Erythroblast (primary cell): ENCODE results near the gene UNC80.

ENCODE experiments used
- DNase-seq, 2 experiments: peaks; one replicate each; lab custom pipeline; 2025; lab: John Stamatoyannopoulos, UW
- GATA1 ChIP-seq: IDR thresholded peaks from 2 replicates; pipeline ENCODE4 v1.6.1; 2011; ENCODE audit warnings: low read depth, mild to moderate bottlenecking, control low read depth, low read length, moderate library complexity
- POLR2A ChIP-seq: IDR thresholded peaks from 2 replicates; pipeline ENCODE4 v1.6.1; 2011; ENCODE audit warnings: mild to moderate bottlenecking, low read length

UNC80 gene

DNA sequence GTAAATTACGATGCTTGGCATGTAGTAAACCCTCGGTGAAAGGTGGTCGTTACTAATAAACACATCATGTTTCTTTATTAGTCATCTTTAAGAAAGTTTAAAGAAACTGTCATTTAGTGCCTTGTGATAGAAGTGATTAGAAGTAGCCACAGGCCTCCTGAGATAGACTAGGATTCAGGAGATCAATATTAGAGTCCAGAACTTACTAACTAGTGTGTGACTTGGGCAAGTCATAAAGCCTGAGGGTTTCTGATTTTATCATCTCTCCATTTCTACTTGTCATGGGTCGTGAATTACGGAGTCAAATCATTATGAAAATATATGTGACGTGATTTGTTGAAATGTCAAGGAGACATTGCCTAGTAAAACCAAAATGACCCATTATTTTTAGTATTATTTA is 237.5 kb downstream of the UNC80 start:
- DNase-seq = no peak
- TF ChIP-seq GATA1 (no peak), POLR2A (no peak)

DNA sequence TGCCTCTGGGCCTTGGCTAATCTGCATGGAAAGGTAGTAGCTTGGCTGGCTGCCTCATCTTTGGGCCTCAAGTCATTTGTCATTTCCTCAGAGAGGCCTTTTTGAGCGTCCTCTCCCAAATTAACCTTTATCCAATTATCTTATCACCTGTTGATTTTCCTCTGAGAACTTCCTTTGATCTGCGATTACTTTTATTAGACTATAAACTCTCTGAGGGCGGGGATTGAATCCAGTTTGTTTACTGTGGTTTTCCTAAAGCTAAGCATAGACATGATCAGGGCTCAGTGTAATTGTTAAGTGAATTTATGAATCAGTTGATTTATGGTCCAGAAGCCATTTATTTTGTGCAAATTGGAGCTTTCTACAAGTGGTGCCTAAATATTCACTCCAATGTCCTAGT is 238.3 kb downstream of the UNC80 start:
- TF ChIP-seq POLR2A = no peak
- no peak for TF ChIP-seq GATA1
- DNase-seq = no peak

DNA sequence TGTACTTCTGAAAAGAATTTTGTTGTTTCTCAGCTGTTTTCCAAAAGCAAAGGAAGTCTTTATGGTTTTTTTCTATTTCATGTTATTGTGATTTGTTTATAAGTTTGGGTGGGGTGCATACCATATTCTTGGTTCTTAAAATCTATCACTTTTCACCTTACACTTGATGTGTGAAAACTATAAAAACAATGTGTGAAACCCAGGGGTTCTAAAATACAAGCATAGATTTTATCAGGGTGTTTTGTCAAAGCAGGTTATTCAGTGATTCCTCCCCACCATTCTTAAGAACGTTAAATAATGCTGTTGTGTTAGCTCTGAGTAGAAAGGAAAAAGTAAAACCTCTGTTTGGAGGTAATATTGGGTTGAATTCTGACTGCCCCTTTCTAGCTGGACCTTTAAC is 248.5 kb downstream of the UNC80 start:
- no peak for DNase-seq
- TF ChIP-seq GATA1 (no peak), POLR2A (no peak)

DNA sequence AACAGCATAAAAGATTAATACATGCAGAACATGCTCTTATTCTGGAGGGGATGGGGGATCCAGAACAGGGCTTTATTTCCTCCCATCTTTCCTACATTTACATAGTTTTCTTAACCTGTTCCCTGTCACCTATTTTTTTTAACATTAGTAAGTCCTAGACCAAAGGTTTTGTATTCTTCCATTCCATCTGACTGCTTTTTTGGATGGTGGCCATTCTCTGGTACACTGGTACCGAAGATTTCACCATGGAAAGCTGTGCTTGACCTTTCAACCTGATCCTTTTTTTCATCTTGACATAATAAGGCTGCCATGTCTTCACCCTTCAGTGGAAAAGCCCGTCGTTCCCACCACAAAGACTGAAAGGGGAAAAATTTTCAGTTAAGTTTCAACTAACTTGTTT is 251.2 kb downstream of the UNC80 start:
- TF ChIP-seq GATA1 (no peak), POLR2A (no peak)
- no peak for DNase-seq

DNA sequence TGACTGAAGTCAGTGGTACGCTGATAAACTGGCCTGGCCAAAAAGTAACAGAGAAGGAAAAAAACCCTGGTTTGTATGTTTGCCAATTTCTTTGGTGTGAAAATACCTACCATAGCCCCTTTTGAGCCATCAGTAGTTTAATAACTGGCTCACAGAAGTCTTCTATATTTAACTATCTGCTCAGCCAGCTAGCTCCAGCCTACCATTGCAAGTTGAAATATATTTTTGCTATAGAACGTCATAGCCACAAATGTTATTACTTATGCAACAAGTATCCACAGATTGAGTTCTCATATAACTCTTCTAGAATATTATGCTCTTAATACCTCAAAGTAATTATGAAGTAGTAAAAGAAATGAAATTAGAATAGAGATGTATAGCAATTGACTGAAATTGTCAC is 256.0 kb downstream of the UNC80 start:
- no peak for DNase-seq
- no peak for TF ChIP-seq GATA1
- TF ChIP-seq POLR2A = no peak

DNA sequence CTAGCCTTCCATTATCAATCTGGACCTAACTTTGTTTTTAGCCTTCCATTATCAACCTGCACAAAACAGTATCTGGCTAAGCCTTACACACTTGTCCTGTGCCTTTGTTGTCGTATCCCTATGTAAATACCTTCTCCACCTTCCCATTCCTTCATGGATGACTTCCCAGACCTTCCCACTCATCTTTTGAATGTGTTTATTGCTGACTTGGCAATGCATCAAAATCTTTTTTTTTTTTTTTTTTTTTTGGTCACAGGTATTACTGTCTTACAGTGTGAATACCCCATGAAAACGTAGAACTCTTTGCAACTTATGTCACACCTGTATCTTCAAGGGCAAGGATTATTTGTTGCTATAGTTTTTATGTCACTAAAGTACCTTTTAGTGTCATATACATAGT is 256.5 kb downstream of the UNC80 start:
- no peak for DNase-seq
- no peak for TF ChIP-seq GATA1
- TF ChIP-seq POLR2A = no peak

DNA sequence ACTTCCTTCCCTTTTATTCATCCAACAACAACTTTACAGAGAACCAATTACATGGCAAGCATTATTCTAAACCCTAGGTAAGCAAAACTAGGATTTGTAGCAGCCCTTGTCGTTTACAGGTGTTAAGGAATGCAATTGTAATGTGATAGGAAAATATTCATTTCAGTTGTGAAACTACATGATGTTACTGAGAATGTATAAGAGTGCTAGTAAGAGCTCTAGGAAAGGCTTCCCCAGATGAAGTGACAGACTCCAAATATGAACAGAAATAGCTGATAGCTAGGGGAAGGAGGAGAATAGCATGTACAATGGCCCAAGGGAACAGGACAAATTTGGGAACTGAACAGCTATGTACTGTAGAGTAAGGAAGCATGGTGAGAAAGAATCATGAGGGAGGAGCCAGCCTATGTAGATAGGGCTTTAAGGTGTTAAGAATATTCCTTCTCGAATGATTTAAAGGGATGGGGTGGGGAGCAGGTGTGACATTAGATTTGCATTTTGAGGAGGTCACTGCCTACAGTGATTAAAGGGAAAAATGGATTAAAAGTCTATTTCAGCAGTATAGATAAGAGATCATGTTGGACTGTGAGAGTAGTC is 262.6 kb downstream of the UNC80 start:
- TF ChIP-seq GATA1 (no peak), POLR2A (no peak)
- no peak for DNase-seq

DNA sequence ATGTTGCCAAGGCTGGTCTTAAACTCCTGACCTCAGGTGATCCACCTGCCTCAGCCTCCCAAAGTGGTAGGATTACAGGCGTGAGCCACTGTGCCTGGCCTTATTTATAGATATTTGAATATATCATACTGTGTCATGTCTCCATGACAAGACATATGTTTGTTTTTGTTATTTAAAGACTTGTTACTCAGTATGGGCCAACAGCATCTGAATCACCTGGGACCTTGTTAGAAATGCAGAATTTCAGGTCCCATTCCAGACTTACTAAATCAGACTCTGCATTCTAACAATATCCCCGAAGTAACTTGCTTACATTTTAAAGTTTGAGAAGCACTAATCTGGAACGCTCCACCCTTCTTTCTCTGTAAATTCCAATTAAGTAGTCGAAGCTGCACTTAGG is 264.0 kb downstream of the UNC80 start:
- TF ChIP-seq POLR2A = no peak
- TF ChIP-seq GATA1 = no peak
- DNase-seq = no peak

DNA sequence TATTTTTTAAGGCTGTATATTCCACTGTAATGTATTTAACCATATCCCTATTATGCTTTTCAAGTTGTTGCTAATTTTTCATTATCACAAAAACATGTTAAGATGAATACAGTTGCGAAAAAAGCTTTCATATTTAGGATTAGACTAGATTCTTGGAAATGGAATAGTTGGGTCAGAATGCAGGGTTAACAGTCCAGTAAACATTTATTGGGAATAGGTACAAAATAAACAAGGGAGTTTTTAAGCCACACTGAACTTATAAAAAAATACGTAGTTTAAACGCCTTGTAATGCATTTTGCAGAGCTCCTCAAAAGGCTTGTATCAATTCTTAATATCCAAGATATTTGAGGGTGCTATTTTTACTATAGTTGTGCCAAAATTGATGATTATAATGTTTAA is 266.4 kb downstream of the UNC80 start:
- TF ChIP-seq GATA1 (no peak), POLR2A (no peak)
- DNase-seq = no peak

DNA sequence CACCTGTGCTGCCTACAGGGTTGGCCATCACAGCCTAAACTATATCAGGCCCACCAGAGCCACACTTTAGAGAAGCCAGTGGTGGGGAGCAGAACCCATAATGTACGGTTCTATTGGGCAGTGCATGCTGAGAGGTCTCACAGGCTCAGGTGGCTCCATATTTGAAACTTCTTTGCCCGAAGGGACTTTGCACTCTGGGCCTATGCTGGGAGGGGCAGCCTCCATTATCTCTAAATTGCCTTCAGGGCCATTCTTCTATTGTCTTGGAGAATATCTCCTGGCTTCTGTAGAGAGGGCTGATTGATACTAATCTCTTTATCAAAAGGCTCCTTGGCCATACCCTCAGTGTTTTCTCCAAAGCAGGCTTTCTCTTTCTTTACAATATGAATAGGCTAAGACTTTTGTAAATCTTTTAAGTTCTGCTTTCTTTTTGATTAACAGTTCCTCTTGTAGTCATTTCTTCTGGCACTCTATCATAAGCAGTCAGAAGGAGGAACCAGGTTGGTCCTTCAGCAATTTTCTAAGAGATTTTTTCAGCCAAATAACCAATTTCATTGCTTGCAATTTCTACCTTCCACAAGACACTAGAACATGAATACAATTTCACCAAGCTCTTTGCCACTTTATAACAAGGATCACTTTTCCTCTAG is 275.3 kb downstream of the UNC80 start:
- TF ChIP-seq POLR2A (no peak), GATA1 (no peak)
- no peak for DNase-seq
